Measurements from ENCODE around the gene ITPR1.

GRCh38 chr3:4736284-4736861 lies 243.2 kb downstream of the ITPR1 start:
- TF ChIP-seq CTCF (IDR thresholded peaks at IDR 0.05) (no peak), POLR2A (IDR thresholded peaks at IDR 0.05) (peak in 1 of 2 donors; percentile 61)

Measured in thyroid gland (tissue), 4 donors.